Hepatocyte (in vitro differentiated cells): ENCODE data around the gene MME.

Experiments used
- CTCF ChIP-seq: fragments of 200-600 bp; sonication (generic); IDR thresholded peaks from 2 replicates; pipeline ENCODE4 v1.5.1; 2016; ENCODE audit warnings: antibody characterized with exemption, mild to moderate bottlenecking; ENCODE audit not compliant: poor library complexity
- EZH2 ChIP-seq: fragments of 200-600 bp; sonication (generic); IDR thresholded peaks from 2 replicates; pipeline ENCODE4 v1.6.1; 2016; ENCODE audit warnings: antibody characterized with exemption, mild to moderate bottlenecking, borderline replicate concordance
- EZH2phosphoT487 ChIP-seq: fragments of 200-600 bp; sonication (generic); IDR thresholded peaks from one replicate; pipeline ENCODE4 v1.6.1; 2018; ENCODE audit warnings: antibody characterized with exemption, mild to moderate bottlenecking, low read depth, moderate library complexity; ENCODE audit not compliant: unreplicated experiment, severe bottlenecking

DNA sequence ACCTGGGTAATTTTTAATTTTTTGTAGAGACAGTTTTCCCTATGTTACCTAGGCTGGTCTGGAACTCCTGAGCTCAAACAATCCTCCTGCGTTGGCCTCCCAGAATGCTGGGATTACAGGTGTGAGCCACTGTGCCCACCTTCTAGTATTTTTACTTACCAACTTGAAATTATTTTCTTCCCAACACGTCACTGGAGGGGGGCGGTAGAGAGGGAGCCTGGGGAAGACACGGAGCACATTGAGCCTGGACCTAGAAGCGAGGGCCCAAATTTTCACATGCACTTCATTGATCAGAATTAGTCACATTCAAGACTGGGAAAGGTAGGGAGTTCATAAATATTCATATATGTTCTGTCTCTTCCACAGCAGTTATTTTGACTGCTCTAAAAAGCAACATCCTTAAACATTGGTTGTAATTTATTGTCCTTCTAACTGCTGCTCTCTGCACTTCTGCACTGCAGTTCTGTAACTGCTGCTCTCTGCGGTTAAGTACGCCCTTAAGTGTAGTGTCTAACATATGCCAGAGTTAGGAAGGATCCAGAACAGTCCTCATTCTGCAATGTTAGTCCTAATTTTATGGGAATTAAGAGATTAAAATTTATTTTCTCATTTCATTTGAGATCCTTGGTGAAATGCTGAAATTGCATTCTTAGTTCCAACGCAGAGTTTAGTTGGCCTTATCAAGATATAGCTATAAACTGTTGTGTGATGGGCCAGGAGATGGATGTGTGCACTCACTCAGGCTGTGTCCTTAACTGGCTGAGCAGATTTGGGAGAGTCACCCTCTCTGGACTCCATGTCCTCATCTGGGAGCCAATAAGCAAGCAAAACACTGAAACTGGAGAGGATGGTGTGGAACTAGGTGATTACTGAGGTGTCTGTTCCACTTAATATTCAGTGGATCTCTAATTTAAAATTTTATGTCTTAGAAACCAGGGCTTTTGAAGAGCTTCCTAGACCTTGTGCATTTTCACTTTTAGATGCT lies 115.1 kb downstream of the MME start:
- TF ChIP-seq CTCF (no peak), EZH2 (no peak), EZH2phosphoT487 (no peak)
